Kidney (tissue), 14 donors: Measurements from ENCODE around the gene APP. TPM values are rescaled to one million over a fixed set of nuclear protein-coding genes. Genes with fewer than 3 reads are reported as not detected.
A peak's percentile ranks its signal among the peaks of the same experiment; 100 is the strongest.

ENCODE experiments used
- DNase-seq, 5 donors: peaks; one replicate each; pipeline ENCODE4 v3.0.0-alpha.2; 2013 to 2020
- FAIRE-seq: peaks from 2 replicates; lab custom pipeline; 2012; peaks lifted over from hg19 to GRCh38; lab: Jason Lieb, UNC
- H3K27ac ChIP-seq, 2 donors: one replicate each; pipeline ENCODE4 v1.7.0; 2013; ENCODE audit warnings: low read depth in 2 of 2, low read length in 2 of 2, inconsistent platforms in 1 of 2
- H3K27me3 ChIP-seq: one replicate; pipeline ENCODE4 v1.7.1; 2013; ENCODE audit warnings: low read length, inconsistent platforms; ENCODE audit not compliant: control insufficient read depth, insufficient read depth
- H3K36me3 ChIP-seq, 3 donors: one replicate each; pipeline versions ENCODE4 v1.7.0 to v1.7.1; 2013; ENCODE audit warnings: low read length in 3 of 3, control low read depth in 1 of 3, inconsistent platforms in 1 of 3; ENCODE audit not compliant: insufficient read depth in 3 of 3, control insufficient read depth in 2 of 3
- H3K4me1 ChIP-seq, 3 donors: one replicate each; pipeline versions ENCODE4 v1.7.0 to v1.7.1; 2013; ENCODE audit warnings: low read length in 3 of 3, inconsistent platforms in 1 of 3, low read depth in 1 of 3; ENCODE audit not compliant: control insufficient read depth in 2 of 3, insufficient read depth in 2 of 3
- H3K4me3 ChIP-seq, 3 donors: one replicate each; pipeline versions ENCODE4 v1.7.0 to v1.8.1; 2013; ENCODE audit warnings: low read length in 3 of 3, control low read depth in 1 of 3, inconsistent platforms in 1 of 3
- H3K9ac ChIP-seq, 3 donors: one replicate each; pipeline versions ENCODE4 v1.7.0 to v1.7.1; 2013; ENCODE audit warnings: low read length in 3 of 3, control low read depth in 1 of 3, inconsistent platforms in 1 of 3
- H3K9me3 ChIP-seq, 3 donors: one replicate each; pipeline versions ENCODE4 v1.7.0 to v1.7.1; 2013; ENCODE audit warnings: low read length in 3 of 3, control low read depth in 1 of 3, inconsistent platforms in 1 of 3; ENCODE audit not compliant: control insufficient read depth in 2 of 3, insufficient read depth in 1 of 3
- CTCF ChIP-seq: IDR thresholded peaks from 3 replicates; pipeline ENCODE4 v1.5.1; 2012; ENCODE audit warnings: mild to moderate bottlenecking, moderate library complexity, borderline replicate concordance; ENCODE audit not compliant: insufficient read depth; ENCODE audit errors: extremely low read depth
- intact Hi-C: fragments of 100-400 bp; cut with DNase I; formaldehyde crosslinking; loops from one replicate; pipeline ENCODE4 v1.11.1; 2022
- polyA plus RNA-seq: library from polyadenylated mRNA; stranded (reverse); fragments of 350-450 nt; fragmentation: Illumina TruSeq; extraction: RNeasy Lipid Tissue Mini Kit (QIAGEN cat#74804); gene quantifications from one replicate; pipeline ENCODE4 v1.2.3, GENCODE V29; 2014; ENCODE audit warnings: low read depth, low replicate concordance; ENCODE audit not compliant: insufficient read depth
- total RNA-seq: library from RNA; stranded (reverse); fragmentation: NEBNext Ultra II Directional; extraction: Animal tissue kit (Norgen Biotek cat#: 25700); gene quantifications from one replicate; pipeline ENCODE4 v1.2.1, GENCODE V29; 2021
- donor health status: control.
- donor health status: control.
- donor health status: control.
- donor health status: control.
- donor health status: control.
- donor health status: DM: yes; HTN: yes; CAD: no.
- donor health status: Normal renal cell carcinoma (clear cell type).

APP gene
- total and polyA plus RNA-seq, 2 donors from 2014 or later: 472 to 1,303 TPM

GRCh38 chr21:25857308-25858074 is 313.1 kb downstream of the APP start:
- Histone ChIP-seq H3K4me1 (peaks cover 0 to 6% (median 0%) of the 10 kb centered on the region in 3 donors), H3K9ac (no peak overlapping the region), H3K4me3 (no peak overlapping the region), H3K27me3 (no peaks in the 10 kb centered on the region), H3K9me3 (no peaks in the 10 kb centered on the region), H3K27ac (no peak overlapping the region), H3K36me3 (no peaks in the 10 kb centered on the region)
- TF ChIP-seq CTCF: no peak
- DNase-seq: peak in 3 of 5 donors; percentile 29 to 59 (median 39)
- intact Hi-C loops: no loop called here
- FAIRE-seq: no peak

GRCh38 chr21:25855576-25855975 is 315.0 kb downstream of the APP start:
- Histone ChIP-seq H3K36me3 (no peaks in the 10 kb centered on the region), H3K9ac (no peak overlapping the region), H3K27me3 (no peaks in the 10 kb centered on the region), H3K4me3 (no peak overlapping the region), H3K27ac (no peak overlapping the region), H3K9me3 (no peaks in the 10 kb centered on the region), H3K4me1 (peaks cover 0 to 6% (median 0%) of the 10 kb centered on the region in 3 donors)
- FAIRE-seq: no peak
- intact Hi-C loops: no loop called here
- TF ChIP-seq CTCF: no peak
- no peak for DNase-seq

DNA sequence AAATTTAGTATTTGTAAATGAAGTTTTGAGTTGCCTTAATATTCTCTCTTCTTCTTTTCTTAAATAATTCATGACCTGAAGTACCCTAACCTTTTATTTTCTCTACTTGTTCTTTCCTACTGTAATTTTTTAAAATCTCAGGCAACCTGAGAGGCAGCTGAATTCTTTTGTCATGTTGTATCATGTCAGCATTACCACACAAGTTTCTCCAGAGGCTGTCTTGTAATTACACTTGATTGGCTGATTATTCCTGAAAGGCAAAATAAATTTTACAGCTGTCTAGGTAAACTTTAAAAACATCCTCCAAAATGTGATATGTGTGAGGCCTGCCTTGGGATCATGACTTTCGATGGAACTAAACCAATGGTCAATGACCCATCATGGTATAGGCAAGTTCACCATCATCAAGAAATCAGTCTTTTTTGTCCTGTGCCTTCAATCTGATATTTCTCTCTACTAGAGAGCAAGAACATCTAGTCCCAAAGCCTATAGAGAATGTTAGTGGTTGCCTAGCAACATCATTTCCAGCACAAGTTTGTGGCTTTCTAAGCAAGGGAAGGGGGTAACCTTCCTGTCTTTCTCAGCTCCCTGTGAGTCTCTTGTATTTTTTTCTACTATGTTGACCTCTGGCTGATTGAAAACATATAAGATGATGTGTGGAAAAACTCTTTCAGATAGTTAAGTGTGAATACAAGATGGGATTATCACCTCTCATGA is 320.3 kb downstream of the APP start:
- intact Hi-C loops: no loop called here

More for the DNA sequence above, 320.3 kb downstream of the APP start:
- DNase-seq (no peak), FAIRE-seq (no peak)
- Histone ChIP-seq H3K9me3 (no peaks in the 10 kb centered on the region), H3K27ac (no peak overlapping the region), H3K4me3 (no peak overlapping the region), H3K36me3 (no peaks in the 10 kb centered on the region), H3K27me3 (no peaks in the 10 kb centered on the region), H3K4me1 (no peaks in the 10 kb centered on the region), H3K9ac (no peak overlapping the region)
- TF ChIP-seq CTCF: no peak
